H9 (cell line): ENCODE data around the gene CTLA4. TPM values are rescaled to one million over a fixed set of nuclear protein-coding genes. Genes with fewer than 3 reads are reported as not detected.

Experiments
- DNase-seq: peaks from one replicate; pipeline ENCODE4 v3.0.0-alpha.2; 2017
- H2AFZ ChIP-seq: one replicate; pipeline ENCODE4 v1.6.1; 2013; ENCODE audit warnings: mild to moderate bottlenecking, low read length, control low read depth, moderate library complexity
- H2AK5ac ChIP-seq: 2 replicates; pipeline ENCODE4 v1.6.1; 2013; ENCODE audit warnings: low read length, control low read depth, mixed read lengths; ENCODE audit not compliant: insufficient read length
- H2BK120ac ChIP-seq: one replicate; pipeline ENCODE4 v1.6.1; 2013; ENCODE audit warnings: low read depth, mild to moderate bottlenecking, low read length, control low read depth, inconsistent platforms; ENCODE audit not compliant: poor library complexity, severe bottlenecking
- H2BK12ac ChIP-seq: 2 replicates; pipeline ENCODE4 v1.6.1; 2013; ENCODE audit warnings: low read length, control low read depth, mixed read lengths, low read depth; ENCODE audit not compliant: insufficient read length
- H2BK15ac ChIP-seq: 2 replicates; pipeline ENCODE4 v1.6.1; 2013; ENCODE audit warnings: low read depth, low read length, control low read depth
- H2BK20ac ChIP-seq: one replicate; pipeline ENCODE4 v1.6.1; 2013; ENCODE audit warnings: low read depth, mild to moderate bottlenecking, low read length, control low read depth, inconsistent platforms; ENCODE audit not compliant: poor library complexity, severe bottlenecking
- H2BK5ac ChIP-seq: 2 replicates; pipeline ENCODE4 v1.6.1; 2013; ENCODE audit warnings: low read length, control low read depth, mixed read lengths; ENCODE audit not compliant: insufficient read length
- H3K14ac ChIP-seq: 2 replicates; pipeline ENCODE4 v1.6.1; 2013; ENCODE audit warnings: low read length, control low read depth; ENCODE audit not compliant: insufficient read depth
- H3K18ac ChIP-seq: 2 replicates; pipeline ENCODE4 v1.6.1; 2013; ENCODE audit warnings: low read depth, mild to moderate bottlenecking, mixed read lengths, low read length, control low read depth; ENCODE audit not compliant: insufficient read length
- H3K23ac ChIP-seq: 2 replicates; pipeline ENCODE4 v1.6.1; 2013; ENCODE audit warnings: low read length, control low read depth, mixed read lengths, low read depth; ENCODE audit not compliant: insufficient read length
- H3K23me2 ChIP-seq: 2 replicates; pipeline ENCODE4 v1.6.1; 2013; ENCODE audit warnings: low read depth, mild to moderate bottlenecking, mixed read lengths, low read length, control low read depth; ENCODE audit not compliant: insufficient read length, poor library complexity, severe bottlenecking
- H3K27ac ChIP-seq: 2 replicates; pipeline ENCODE4 v1.5.1; 2013; ENCODE audit warnings: low read length, control low read depth, mixed read lengths, low read depth; ENCODE audit not compliant: insufficient read length
- H3K27me3 ChIP-seq: 2 replicates; pipeline ENCODE4 v1.6.1; 2013; ENCODE audit warnings: low read length, control low read depth, inconsistent platforms; ENCODE audit not compliant: insufficient read depth
- H3K4ac ChIP-seq: 2 replicates; pipeline ENCODE4 v1.6.1; 2013; ENCODE audit warnings: low read depth, mild to moderate bottlenecking, control low read depth, inconsistent platforms, low read length, moderate library complexity
- H3K4me1 ChIP-seq: 2 replicates; pipeline ENCODE4 v1.6.1; 2013; ENCODE audit warnings: low read length, control low read depth, inconsistent platforms; ENCODE audit not compliant: insufficient read depth
- H3K4me2 ChIP-seq: 2 replicates; pipeline ENCODE4 v1.6.1; 2013; ENCODE audit warnings: low read length, control low read depth, mixed read lengths; ENCODE audit not compliant: insufficient read length, insufficient read depth
- H3K56ac ChIP-seq: 2 replicates; pipeline ENCODE4 v1.6.1; 2013; ENCODE audit warnings: low read depth, mild to moderate bottlenecking, mixed read lengths, low read length, control low read depth; ENCODE audit not compliant: insufficient read length
- H3K79me1 ChIP-seq: 2 replicates; pipeline ENCODE4 v1.6.1; 2013; ENCODE audit warnings: low read depth, mild to moderate bottlenecking, moderate library complexity, low read length, control low read depth, inconsistent platforms; ENCODE audit not compliant: insufficient read depth, poor library complexity, severe bottlenecking
- H3K79me2 ChIP-seq: 2 replicates; pipeline ENCODE4 v1.6.1; 2013; ENCODE audit warnings: low read length, control low read depth, inconsistent platforms; ENCODE audit not compliant: insufficient read depth
- H3K9ac ChIP-seq: 2 replicates; pipeline ENCODE4 v1.6.1; 2013; ENCODE audit warnings: low read length, control low read depth, mixed read lengths; ENCODE audit not compliant: insufficient read length; ENCODE audit errors: extremely low read depth
- H3K9me3 ChIP-seq: one replicate; pipeline ENCODE4 v1.6.1; 2013; ENCODE audit warnings: low read depth, low read length, inconsistent platforms; ENCODE audit not compliant: control insufficient read depth
- H3T11ph ChIP-seq: one replicate; pipeline ENCODE4 v1.6.1; 2013; ENCODE audit warnings: mild to moderate bottlenecking, low read length, control low read depth, inconsistent platforms
- H4K20me1 ChIP-seq: one replicate; pipeline ENCODE4 v1.6.1; 2013; ENCODE audit not compliant: control insufficient read depth, insufficient read length, insufficient read depth
- H4K5ac ChIP-seq: 2 replicates; pipeline ENCODE4 v1.6.1; 2013; ENCODE audit warnings: low read depth, mild to moderate bottlenecking, mixed read lengths, low read length, control low read depth; ENCODE audit not compliant: insufficient read length
- H4K8ac ChIP-seq: replicated peaks from 2 replicates; pipeline ENCODE4 v1.6.1; 2013; ENCODE audit warnings: low read length, control low read depth, mixed read lengths, low read depth; ENCODE audit not compliant: insufficient read length
- H4K91ac ChIP-seq: 2 replicates; pipeline ENCODE4 v1.6.1; 2013; ENCODE audit warnings: low read depth, mild to moderate bottlenecking, moderate library complexity, mixed read lengths, low read length, control low read depth; ENCODE audit not compliant: insufficient read length
- H3K27ac Mint-ChIP-seq, 3 experiments: 2 replicates in 2 of 3; 3 replicates in 1 of 3; pipeline ENCODE4 v1.8.0; 2020 to 2021; ENCODE audit warnings: mixed read lengths in 3 of 3, mild to moderate bottlenecking in 1 of 3, moderate library complexity in 1 of 3
- H3K27me3 Mint-ChIP-seq: 2 replicates; pipeline ENCODE4 v1.8.0; 2021; ENCODE audit warnings: low read depth, mild to moderate bottlenecking, moderate library complexity, mixed read lengths
- H3K36me3 Mint-ChIP-seq, 3 experiments: 2 replicates in 2 of 3; 3 replicates in 1 of 3; pipeline ENCODE4 v1.8.0; 2020 to 2021; ENCODE audit warnings: low read depth in 3 of 3, mixed read lengths in 3 of 3; ENCODE audit not compliant: insufficient read depth in 1 of 3
- H3K4me1 Mint-ChIP-seq, 2 experiments: 2 replicates each; pipeline ENCODE4 v1.8.0; 2020; ENCODE audit warnings: mixed read lengths in 2 of 2
- H3K4me3 Mint-ChIP-seq, 2 experiments: 2 replicates in 1 of 2; 3 replicates in 1 of 2; pipeline ENCODE4 v1.8.0; 2020 to 2021; ENCODE audit warnings: mild to moderate bottlenecking in 2 of 2, mixed read lengths in 2 of 2, moderate library complexity in 1 of 2
- H3K9me3 Mint-ChIP-seq, 2 experiments: 2 replicates in 1 of 2; 3 replicates in 1 of 2; pipeline ENCODE4 v1.8.0; 2020; ENCODE audit warnings: mild to moderate bottlenecking in 2 of 2, mixed read lengths in 2 of 2, moderate library complexity in 1 of 2
- CTCF ChIP-seq: fragments of 200-600 bp; sonication (generic); conservative IDR thresholded peaks from 3 replicates; pipeline ENCODE4 v1.8.0; 2021; ENCODE audit warnings: antibody characterized with exemption, mild to moderate bottlenecking
- WGBS: extraction: QIAGEN DNeasy Blood & Tissue Kit; methylation state at CpG from one replicate; pipeline ENCODE4 v1.1.7; 2013; ENCODE audit warnings: missing lambda C conversion rate, low lambda C conversion rate, mixed read lengths; ENCODE audit not compliant: insufficient read length; ENCODE audit errors: extremely low coverage; 5-methylcytosine and 5-hydroxymethylcytosine counted together
- total RNA-seq: library from RNA; stranded (reverse); gene quantifications from 2 replicates; pipeline ENCODE4 v1.2.1, GENCODE V29; 2021

CTLA4 gene
- total RNA-seq, 1 experiment from 2014 or later = not detected

- H3K23me2 ChIP-seq = no peaks in the 10 kb centered on the region
- Mint-ChIP-seq H3K4me3 (no peak overlapping the region), H3K36me3 (no peaks in the 10 kb centered on the region), H3K27me3 (no peaks in the 10 kb centered on the region), H3K27ac (no peak overlapping the region), H3K9me3 (peaks cover 0 to 2% of the 10 kb centered on the region in 2 experiments; a peak in 1 of 5 replicates), H3K4me1 (peaks cover 3 to 5% of the 10 kb centered on the region in 2 experiments)
- no peak overlapping the region for H3K18ac ChIP-seq
- H3K14ac ChIP-seq = no peak overlapping the region
- H4K91ac ChIP-seq = no peak overlapping the region
- H4K8ac ChIP-seq = no peak overlapping the region
- no peak overlapping the region for H3K56ac ChIP-seq
- no peak for DNase-seq
- no peak overlapping the region for H2BK20ac ChIP-seq
- no peak overlapping the region for H3K9ac ChIP-seq
- H3T11ph ChIP-seq = no peak overlapping the region
- no peak overlapping the region for H3K27ac ChIP-seq
- no peak overlapping the region for H2BK5ac ChIP-seq
- no peaks in the 10 kb centered on the region for H3K79me2 ChIP-seq
- no peak overlapping the region for H2BK12ac ChIP-seq
- no peak overlapping the region for H3K4me2 ChIP-seq
- no peak overlapping the region for H3K23ac ChIP-seq
- H4K20me1 ChIP-seq = no peaks in the 10 kb centered on the region
- H2AK5ac ChIP-seq = no peak overlapping the region
- no peak overlapping the region for H2BK120ac ChIP-seq
- H3K27me3 ChIP-seq = no peaks in the 10 kb centered on the region
- no peak for TF ChIP-seq CTCF
- no peak overlapping the region for H2BK15ac ChIP-seq
- H2AFZ ChIP-seq = no peak overlapping the region
- no peak overlapping the region for H4K5ac ChIP-seq
- H3K4me1 ChIP-seq = no peaks in the 10 kb centered on the region
- no peak overlapping the region for H3K4ac ChIP-seq
- no CpG with 5 or more reads among the region's 7 CpGs for WGBS
- no peaks in the 10 kb centered on the region for H3K79me1 ChIP-seq
- no peaks in the 10 kb centered on the region for H3K9me3 ChIP-seq
These were observed 26.3 kb downstream of the CTLA4 start for GRCh38 chr2:203893840-203894239.
